Stimulated activated CD4-positive, alpha-beta T cell treated with anti-CD3 and anti-CD28 coated beads, Interleukin-15, amount 100 ng/mL, for 48 hours (primary cell): ENCODE results near the gene RAD9A.

ENCODE experiments used
- DNase-seq, 2 donors: peaks; one replicate each; pipeline ENCODE4 v3.0.0-alpha.2; 2020; ENCODE audit warnings: low read depth in 2 of 2

Gene RAD9A

GRCh38 chr11:67374571-67375281 is 17.1 kb upstream of the RAD9A start:
- DNase-seq = no peak

DNA sequence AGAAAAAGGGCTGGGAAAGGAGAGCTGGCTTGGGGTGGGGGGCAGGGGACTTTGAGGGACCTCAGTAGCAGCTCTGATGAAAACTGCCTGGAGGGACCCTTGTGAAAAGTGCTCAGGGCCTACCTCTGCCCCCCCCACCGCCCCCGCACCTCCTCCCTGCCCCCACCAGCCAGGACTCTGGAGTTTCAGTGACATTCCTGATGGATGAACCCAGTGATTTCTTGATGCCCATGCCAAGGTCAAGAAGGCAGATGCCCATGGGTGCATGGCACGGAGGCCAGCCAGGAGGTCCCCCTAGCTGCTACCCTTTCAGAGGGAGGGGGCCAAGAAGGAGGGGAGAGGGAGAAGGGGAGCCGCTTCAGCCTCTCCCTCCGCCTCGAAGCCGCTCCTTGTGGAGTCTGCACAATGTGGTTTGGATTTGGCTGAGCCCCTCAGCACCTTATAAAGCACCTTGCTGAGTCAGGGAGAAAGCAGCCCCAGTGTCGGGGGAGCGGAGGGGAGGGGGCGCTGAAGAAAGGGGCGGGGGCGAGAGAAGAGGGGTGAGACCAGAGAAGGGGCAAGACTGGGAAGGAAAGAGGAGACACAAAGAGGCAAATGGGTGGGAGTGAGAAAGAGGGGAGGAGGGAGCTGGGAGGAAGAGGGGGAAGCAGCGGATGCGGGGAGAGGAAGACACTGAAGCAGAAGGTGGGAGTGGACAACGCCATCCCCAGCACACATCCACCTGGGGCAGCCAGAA is 16.3 kb upstream of the RAD9A start:
- no peak for DNase-seq

DNA sequence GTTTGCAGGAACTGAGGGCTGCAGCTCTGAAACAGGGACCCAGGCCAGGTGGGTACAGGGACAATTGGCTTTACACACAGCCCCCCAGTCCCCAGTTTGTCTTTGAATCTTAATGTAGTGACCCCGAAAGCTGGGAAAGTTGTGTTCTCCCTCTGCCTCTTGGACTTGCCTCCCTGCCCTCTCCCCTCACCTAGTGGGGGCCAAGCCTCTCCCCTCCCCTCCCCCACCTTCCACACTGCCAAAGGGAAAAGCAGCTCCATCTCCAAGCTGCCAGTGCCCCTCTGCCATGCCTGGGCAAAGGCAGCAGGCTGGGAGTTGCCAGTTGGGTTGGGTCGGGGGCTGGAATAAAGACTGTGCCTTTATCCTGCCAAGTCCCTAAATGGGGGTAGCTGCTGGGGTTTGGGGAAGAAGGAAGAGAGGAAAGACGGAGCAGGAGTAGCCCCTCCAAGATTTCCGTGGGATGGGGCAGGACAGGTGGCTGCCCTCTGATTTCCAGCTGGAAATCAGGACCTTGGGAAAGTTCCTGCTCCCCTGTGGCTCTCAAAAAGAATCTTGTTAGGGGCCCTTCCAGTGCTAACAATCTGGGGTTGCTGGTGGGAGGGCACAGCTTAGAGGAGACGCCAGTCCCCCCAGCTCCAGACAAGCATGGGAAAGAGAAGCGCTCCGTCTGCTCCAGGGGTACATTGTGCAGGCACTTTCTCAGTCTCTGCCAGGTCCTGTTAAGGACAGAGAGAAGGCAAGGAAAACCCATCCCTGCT is 15.5 kb upstream of the RAD9A start:
- DNase-seq = no peak

DNA sequence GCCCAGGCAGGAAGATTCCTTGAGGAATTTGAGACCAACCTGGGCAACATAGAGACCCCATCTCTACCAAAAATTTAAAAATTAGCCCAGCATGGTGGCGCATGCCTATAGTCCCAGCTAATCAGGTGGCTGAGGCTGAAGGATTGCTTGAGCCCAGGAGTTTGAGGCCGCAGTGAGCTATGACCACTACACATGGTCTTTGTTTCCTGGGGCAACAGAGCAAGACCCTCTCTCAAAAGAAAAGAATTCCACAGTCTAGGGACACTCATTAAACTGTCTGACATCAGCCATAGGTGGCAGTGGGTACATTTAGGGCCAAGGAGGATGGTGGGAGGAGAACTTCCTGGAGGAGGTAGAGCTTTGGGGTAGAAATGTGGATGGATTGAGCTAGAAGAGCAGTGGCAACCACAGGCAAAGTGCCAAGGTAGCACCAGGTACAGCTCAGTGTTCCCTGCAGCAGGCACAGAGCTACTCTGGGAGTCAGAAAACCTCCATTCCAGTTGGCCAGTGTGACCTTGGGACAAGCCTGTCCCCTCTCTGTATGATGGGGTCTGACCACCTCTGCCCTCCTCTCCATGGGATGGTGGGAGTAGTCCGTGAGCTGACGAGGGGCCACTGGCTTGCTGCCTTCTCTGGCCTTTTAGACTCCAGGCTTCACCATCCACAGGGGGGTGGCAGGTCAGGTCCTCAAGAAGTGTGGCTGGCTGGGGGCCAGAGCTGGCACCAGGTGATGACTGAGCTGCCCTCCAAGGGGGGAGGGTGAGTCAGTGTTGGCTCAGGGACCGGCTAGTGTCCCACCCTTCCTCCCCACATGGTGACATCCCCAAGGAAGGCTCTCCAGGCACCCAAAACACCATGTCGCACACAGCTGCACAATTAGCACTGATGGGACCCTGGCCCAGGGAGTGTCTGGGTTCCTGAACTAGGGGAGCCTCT is 14.6 kb upstream of the RAD9A start:
- DNase-seq = no peak

DNA sequence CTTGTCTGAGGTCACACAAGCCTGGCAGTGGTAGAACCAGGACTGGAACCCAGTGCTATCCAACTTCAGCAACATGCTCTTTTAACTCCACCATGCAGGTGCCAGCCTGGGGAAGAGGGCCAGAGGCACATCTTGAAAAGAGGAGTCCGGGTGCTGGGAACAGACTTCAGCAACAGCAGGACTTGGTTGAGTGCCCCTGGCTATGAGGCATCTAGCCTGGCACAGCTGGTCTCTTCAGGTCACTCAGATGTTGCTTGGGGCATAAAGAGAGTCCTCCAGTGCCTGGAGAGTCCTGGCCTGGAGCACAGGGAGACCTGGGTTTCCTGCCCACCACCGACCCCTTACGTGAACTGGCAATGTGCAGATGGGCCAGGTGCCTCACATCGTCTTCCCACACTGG is 13.2 kb upstream of the RAD9A start:
- no peak for DNase-seq

DNA sequence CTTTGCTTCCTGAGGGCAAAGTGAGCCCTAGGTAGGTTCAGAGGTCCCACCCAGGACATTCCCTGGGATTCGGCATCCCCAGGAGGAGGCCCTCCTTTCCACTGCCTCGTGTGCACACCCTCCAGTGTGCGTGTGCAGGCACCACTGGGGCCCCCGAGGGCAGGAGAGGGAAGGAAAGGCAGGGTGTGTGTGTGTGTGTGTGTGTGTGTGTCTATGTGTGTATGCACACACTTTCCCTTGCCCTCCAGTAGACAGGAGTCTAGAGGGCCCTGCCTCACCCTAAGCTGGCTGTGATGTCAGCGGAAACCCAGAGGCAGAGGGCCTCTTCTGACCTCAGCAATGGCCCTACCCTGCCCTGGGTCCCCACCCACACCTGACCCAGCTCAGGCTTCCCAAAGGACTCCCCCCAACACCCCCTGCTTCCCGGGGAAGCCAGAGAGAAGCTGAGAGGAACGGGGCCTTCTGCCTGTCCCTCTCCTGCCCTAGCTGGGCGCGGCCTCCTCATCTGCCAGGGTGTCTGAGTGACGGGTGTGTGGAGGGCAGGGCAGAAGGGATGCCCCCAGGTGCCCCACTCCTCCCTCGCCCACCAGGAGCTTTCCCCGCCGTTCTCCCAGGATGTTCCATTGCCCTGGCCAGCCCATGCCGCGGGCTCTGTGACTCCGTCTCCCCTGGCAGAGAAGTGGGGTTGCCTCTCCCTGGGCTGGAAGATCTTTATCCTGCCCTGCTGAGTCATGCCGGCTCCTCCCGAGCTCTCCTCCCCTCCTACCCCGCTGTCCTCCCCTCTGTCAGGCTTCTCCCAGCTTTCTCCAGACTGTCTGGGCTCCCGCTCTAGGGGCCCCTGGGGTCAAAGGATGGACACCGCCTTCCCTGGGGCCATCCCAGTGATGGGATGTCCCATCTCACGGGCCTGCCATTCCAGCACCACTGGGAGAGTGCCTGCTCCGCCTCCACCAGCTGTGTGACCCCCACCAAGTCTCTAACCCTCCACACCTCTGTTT is 12.4 kb upstream of the RAD9A start:
- no peak for DNase-seq

- no peak for DNase-seq
Observed at GRCh38 chr11:67381244-67381972, 10.4 kb upstream of the RAD9A start.

- peak; percentile 69 to 77 for DNase-seq
Observed at GRCh38 chr11:67382276-67383136, 9.3 kb upstream of the RAD9A start.

GRCh38 chr11:67384851-67385366 is 6.9 kb upstream of the RAD9A start:
- DNase-seq = no peak

DNA sequence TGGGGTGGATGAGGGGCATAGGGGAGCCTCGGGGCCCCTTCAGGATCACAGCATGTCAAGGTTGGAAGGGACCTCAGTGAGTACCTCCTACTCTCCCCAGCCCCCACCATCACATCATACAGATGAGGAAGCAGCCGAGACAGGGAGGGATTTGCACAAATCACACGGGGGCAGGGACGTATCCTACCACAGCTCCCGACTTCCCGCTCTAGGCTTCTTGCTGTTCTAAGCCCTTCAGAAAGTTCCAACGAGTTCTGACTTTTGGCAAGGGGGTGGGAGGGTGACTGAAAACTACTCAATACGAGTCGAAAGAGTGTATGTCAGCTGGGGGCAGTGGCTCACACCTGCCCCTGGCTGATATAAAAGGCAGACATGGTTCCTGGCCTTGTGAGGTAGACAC is 4.7 kb upstream of the RAD9A start:
- DNase-seq = no peak

DNA sequence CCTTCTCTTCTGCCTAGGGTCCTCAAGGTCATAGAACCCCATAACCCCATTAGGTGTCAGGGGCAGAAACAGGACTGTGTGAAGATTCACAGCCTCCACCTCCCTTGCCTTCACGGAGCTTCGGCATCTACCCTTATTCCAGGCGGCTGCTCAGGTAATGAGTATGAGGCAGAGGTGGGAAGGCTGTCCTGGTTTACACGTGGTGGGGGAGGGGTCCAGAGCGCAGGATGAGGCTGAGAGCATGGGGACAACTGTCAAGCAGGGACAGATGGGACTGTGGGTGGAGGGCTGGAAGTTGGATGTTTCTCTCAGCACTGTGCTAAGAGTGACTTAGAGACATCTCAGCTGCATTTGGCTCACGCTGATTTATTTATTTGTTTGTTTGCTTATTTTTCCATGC is 4.3 kb upstream of the RAD9A start:
- no peak for DNase-seq

GRCh38 chr11:67389477-67389876 is 2.3 kb upstream of the RAD9A start:
- DNase-seq = no peak

GRCh38 chr11:67390947-67391303 is 861 bp upstream of the RAD9A start:
- DNase-seq = no peak

- DNase-seq = no peak
Observed at GRCh38 chr11:67392183-67392715, 463 bp downstream of the RAD9A start.

GRCh38 chr11:67393437-67393836 is 1.7 kb downstream of the RAD9A start:
- no peak for DNase-seq

DNA sequence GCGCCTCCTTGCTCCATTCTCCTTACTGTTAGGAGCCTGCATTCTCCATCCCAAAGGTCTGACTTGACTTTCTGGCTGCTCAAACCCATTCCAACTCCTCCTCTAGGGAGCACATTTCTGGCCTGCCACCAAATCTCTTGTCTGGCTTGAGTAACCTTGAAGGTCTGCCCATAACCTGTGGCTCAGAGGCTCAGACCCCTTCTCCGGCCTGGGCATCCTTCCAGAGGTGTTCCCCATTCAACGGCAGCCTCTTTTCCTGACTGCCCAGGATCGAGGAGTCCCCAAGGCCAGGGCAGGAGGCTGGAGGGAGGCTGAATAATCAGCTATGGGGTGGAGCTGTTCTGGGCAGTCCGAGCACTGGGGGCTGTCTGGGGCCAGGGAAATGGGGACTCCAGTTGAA is 2.2 kb downstream of the RAD9A start:
- DNase-seq = no peak

- DNase-seq = no peak
Observed at GRCh38 chr11:67395555-67396258, 3.9 kb downstream of the RAD9A start.

- DNase-seq = no peak
Observed at GRCh38 chr11:67396259-67396581, 4.4 kb downstream of the RAD9A start.
